22Rv1 (cell line): ENCODE results near the gene KLF6.

Source experiments
- CTCF ChIP-seq: fragments of 450-650 bp; IDR thresholded peaks from 2 replicates; pipeline ENCODE4 v1.5.1; 2017; ENCODE audit warnings: mild to moderate bottlenecking
- ZFX ChIP-seq: fragments of 450-650 bp; IDR thresholded peaks from 2 replicates; pipeline ENCODE4 v1.6.1; 2017; ENCODE audit warnings: antibody characterized with exemption, borderline replicate concordance

DNA sequence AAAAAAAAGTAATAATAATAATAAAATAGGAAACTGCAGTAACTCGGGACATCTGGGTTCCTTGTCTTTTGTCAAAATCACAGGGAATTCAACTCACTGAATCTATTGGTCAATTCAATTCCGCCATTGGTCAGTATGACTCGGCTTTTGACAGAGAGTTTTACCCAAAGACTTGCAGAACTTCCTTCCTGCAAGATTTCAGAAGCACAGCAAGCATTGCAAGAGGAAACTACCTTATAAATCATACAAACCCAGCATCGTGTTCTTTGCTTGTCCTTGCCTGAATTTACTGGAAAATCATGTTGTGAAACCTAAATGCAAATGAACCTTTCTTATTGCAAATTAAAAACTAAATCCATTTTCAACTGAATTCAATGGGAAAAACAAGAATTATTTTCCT lies 15.5 kb downstream of the KLF6 start:
- TF ChIP-seq CTCF (no peak), ZFX (no peak)
